H1 (cell line): ENCODE data around the gene NEDD4L. TPM values are rescaled to one million over a fixed set of nuclear protein-coding genes. Genes with fewer than 3 reads are reported as not detected.

Experiments used
- RFX5 ChIP-seq: IDR thresholded peaks from 2 replicates; pipeline ENCODE4 v1.6.1; 2011; ENCODE audit warnings: low read depth, low read length, improper control_type of control experiment, borderline replicate concordance
- polyA plus RNA-seq, 7 experiments: library from polyadenylated mRNA; depleted of rRNA in 3 of 7; stranded (reverse) in 5 of 7; unstranded in 2 of 7; fragments of >200 nt in 5 of 7; fragments of 200-250 nt in 2 of 7; gene quantifications; 1 replicate in 5 of 7; 2 replicates in 1 of 7; 4 replicates in 1 of 7; pipeline versions ENCODE4 v1.2.1 to v1.2.3, GENCODE V29; 2011 to 2013; ENCODE audit warnings: missing spikeins in 2 of 7, mixed read lengths in 2 of 7
- total RNA-seq: library from RNA; stranded (reverse); fragmentation: NEBNext Ultra II Directional; extraction: Animal tissue kit (Norgen Biotek cat#: 25700); gene quantifications from 2 replicates; pipeline ENCODE4 v1.2.1, GENCODE V29; 2021

The NEDD4L gene
- total and polyA plus RNA-seq, 2 of the 8 experiments (the other 6 are each of a cell fraction or from before 2014, with no cell fraction given): 37.3 to 69.8 TPM

GRCh38 chr18:58038063-58038462, 6.0 kb upstream of the NEDD4L start (continued):
- TF ChIP-seq RFX5: no peak
- TF ChIP-seq, all 59 proteins: peak for 0
